GM21528 (cell line): ENCODE measurements around the gene WWC2.

ENCODE experiments used
- ATAC-seq: cut with Tn5 transposase; IDR thresholded peaks from one replicate; pipeline ENCODE4 v1.9.1; 2021; ENCODE audit warnings: mild to moderate bottlenecking, moderate library complexity; ENCODE audit not compliant: unreplicated experiment, low FRiP score

WWC2 gene

DNA sequence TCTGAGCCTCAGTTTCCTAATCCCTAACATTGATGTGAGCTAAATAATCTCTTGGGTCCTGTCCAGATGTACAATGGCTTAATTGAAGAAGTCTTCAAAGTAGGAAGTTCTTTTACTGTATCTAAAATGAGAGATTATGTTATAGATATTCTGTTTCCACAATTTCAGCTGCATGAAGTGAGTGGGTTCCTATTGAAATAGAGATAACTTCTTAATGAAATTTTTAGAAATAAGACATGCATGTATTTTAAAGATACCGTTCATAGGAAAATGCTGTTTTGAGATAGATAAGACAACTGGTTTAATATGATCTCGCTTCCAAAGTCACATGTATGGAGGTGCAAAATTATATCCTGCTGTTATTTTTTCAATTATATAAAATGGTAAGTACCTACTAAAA is 149.1 kb downstream of the WWC2 start:
- ATAC-seq, result no peak

- no peak for ATAC-seq
These were observed 150.8 kb downstream of the WWC2 start for GRCh38 chr4:183249854-183250253.

DNA sequence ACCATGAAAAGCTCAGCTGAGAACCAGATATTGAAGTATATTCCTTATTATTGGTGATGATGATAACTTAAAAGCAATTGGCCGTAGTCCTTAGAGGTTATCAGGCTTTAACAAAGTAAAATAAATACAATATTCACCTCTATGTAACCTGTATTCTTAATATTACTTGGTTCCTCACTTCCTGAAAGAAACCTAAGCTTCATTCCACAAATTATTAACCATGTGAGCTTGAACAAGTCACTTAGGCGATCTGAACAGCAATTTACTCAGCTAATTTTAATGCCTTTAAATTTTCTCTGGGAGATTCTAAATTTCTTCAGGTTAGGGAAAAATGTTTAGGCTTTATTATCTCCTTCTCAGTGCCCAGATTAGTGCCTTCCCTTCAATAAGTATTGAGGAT is 151.8 kb downstream of the WWC2 start:
- no peak for ATAC-seq

- ATAC-seq, result no peak
These were observed 153.9 kb downstream of the WWC2 start for GRCh38 chr4:183252959-183253358.

GRCh38 chr4:183253451-183253850 is 154.4 kb downstream of the WWC2 start:
- ATAC-seq, result no peak

- no peak for ATAC-seq
These were observed 155.1 kb downstream of the WWC2 start for GRCh38 chr4:183254162-183254561.

DNA sequence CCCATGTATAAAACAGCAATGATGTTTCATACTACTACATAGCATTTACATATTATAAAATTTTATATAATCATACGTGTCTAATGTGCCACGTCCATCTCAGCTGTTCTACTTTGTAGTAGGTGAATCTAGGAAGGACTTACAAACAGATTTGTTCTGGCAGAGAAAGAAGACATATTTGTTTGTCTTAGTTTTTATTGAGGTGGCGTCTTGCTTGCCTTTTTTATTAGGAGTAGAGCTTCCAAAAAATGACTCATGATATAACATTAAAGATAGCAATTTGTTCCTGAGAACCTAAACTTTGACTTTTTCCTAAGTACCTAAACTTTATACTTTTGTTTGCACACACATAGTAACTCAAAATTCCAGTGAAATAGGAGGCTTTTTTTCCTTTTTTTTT is 156.4 kb downstream of the WWC2 start:
- no peak for ATAC-seq

DNA sequence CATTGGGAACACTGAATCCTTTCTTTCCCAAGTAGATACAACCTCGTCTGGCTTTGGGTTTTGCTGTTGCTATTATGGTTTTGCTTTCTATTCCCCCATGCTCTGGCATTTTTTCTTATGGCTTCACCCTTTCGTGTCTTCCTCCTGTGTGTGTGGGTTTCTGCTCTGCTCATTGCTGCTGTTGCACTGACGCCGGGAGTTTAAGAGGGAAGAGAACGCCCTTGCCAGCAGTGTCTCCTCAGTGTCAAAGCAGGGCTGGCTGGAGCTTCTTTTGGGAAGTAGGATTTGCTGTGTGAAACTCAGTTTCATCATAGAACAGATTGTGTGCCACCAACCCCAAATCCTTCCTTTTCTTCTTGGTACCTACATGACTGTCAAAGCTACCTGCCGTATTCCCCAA is 157.3 kb downstream of the WWC2 start:
- no peak for ATAC-seq

DNA sequence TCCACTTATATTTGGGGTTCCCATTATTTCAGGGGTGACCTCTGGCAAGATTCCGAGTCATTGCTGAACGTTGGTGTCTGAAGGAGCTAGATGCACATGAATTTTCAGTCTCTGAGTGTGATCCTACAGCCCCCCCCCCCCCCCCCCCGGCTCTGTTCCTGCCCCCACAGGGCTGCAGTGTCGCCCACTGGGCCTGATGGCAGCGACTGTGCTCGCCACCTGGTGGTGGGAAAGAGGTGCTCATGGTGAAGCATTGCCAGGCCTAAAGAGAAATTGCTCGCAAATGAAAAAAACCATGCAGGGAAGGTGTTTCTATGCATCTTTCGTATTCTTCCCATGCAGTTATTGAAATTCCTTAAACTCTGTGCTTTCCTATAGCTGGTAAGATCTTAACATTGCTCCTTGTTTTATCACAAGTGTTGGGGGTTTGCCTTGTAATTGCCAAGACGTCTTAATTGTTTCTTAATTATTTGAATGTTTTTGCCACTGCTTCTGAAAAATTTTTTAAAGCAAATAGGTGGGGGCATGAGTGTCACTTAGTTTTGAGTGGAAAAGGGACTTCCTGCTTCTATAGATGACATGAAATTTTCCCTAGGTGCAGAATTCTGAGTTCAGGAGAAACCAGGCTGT is 157.8 kb downstream of the WWC2 start:
- ATAC-seq, result peak; percentile 69

DNA sequence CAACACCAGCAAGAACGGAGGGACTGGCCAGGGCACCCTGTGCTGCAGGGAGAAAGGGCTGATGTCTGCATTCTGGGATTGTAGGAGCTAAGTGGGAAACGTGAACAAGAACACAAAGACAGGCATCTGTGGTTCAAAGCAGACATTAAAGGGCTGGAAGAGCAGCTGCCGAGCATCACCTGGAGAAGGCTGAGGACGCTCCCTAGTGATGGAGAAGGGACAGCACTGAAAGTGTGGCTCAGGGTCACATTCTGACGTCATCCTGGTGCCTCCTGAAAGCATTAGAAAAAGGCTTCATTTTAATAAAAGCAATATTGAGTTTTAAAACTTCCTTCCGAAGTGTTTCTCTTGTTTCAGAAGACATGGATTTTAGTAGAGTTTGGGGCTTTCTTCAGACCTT is 158.8 kb downstream of the WWC2 start:
- ATAC-seq, result no peak

DNA sequence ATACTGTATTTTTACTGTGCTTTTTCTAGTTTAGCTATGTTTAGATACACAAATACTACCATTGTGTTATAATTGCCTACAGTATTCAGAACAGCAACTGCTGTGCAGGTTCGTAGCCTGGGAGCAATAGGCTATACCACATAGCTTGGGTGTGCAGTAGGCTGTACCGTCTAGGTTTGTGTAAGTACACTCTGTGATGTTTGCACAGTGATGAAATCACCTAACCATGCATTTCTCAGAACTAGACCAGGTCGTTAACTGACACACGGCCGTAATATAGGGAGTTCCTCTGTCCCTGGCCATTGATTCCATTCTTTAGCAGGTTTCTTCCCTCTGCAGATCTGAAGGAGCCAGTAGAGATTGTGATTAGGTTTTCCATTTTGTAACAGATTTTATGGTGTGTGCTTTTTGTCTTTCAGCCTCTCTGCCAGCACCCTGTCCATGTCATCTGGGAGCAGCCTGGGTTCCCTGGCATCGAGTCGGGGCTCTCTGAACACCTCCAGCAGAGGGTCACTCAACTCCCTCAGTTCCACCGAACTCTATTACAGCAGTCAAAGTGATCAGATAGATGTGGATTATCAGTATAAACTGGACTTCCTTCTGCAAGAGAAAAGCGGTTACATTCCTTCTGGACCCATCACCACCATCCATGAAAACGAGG is 161.6 kb downstream of the WWC2 start:
- no peak for ATAC-seq

DNA sequence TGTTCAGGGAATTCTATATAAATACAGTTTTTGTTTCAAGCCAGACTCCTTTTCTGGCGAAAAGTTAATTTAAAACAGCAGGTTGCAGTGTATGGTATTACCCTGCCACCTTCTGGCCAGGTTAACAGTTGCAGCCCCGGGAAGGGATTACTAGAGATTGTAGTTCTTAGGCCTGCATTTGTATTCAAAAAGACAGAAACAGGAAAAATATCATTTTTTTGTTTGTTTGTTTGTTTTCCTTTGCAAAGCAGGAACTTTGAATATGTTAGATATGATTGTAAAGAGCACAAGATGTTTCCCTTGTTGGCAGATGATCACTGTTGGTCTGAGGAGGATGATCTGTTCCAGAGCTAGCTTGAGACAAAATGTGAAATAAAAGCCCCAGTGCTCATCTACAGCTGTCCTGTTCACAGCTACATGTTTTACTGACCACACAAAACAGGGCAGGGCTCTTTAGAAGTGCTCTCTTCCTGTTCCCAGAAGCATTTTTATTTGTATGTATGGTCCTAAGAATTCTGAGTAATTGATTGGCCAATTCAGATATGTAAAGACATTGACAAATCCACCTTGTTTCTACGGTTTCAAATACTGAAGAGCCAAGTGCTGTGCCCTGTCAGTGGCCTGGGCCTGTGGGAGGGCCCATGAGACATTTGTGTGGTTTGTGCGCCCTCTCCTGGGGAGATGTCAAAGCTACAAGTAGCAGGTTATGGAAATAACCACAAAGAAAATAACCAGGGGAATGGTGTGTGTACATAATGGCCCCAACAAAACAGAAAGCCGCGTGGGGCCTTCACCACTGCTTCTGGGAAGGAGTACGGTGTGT is 163.1 kb downstream of the WWC2 start:
- peak; percentile 97 for ATAC-seq

DNA sequence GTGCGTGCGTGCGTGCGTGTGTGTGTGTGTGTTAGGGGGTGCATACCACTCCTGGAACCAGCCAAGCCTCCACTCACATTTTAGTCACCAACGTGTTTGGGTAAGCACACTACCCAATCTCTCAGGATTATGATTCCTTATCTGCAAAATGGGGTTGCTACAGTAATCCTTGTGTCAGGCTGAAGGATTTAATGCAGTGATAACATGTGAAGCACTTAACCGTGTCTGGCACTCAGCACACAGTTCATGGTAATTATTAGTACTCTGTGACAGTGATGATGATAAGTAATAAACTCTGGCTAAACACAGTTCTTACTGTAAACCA is 163.7 kb downstream of the WWC2 start:
- peak; percentile 6 for ATAC-seq

- ATAC-seq, result no peak
These were observed 164.8 kb downstream of the WWC2 start for GRCh38 chr4:183263787-183264386.

DNA sequence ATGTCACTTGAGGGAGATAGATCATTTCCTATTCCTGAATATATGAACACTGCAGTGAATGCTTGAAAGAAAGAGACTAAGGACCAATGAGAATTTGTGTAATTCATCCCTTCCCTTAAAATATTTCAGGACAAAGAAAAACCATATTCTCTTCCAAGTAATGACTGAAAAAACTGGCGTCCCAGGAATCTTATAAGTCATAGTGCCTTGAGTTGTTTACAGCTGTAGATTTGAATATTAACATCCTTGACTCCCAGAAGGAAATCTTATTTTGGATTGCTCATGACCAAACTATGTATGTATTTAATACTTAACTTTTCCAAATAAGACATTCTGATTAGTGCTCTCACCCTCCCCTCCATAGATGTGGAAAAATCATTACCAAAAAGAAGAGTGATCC is 165.6 kb downstream of the WWC2 start:
- no peak for ATAC-seq

- no peak for ATAC-seq
These were observed 167.3 kb downstream of the WWC2 start for GRCh38 chr4:183266371-183266770.

DNA sequence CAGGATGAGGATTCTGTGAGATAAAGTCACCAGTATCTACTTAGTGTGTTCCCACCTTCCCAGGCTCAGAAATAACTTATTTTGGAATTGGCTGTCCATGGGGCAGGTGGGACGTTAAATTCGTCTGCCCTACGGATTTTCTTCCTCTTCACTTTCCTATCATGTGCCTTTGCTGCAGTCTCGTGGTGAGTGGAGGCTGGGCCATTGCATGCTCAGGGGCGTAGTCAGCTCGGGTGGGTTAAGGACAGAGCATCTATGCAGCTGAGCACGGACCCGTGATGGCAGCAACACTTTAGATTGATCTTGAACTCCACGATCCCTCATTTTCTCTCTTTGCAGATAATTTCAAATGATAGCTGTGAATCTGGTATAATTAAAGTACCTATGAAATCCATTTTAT is 169.5 kb downstream of the WWC2 start:
- ATAC-seq, result no peak

- no peak for ATAC-seq
These were observed 173.3 kb downstream of the WWC2 start for GRCh38 chr4:183272384-183272783.

GRCh38 chr4:183276106-183276505 is 177.0 kb downstream of the WWC2 start:
- ATAC-seq, result no peak

- ATAC-seq, result no peak
These were observed 185.3 kb downstream of the WWC2 start for GRCh38 chr4:183284258-183284785.

GRCh38 chr4:183284965-183285364 is 185.9 kb downstream of the WWC2 start:
- ATAC-seq, result no peak
